Aorta (tissue), 5 donors: Measurements from ENCODE around the gene ABCB8. TPM values are rescaled to one million over a fixed set of nuclear protein-coding genes. Genes with fewer than 3 reads are reported as not detected.

Experiments
- ATAC-seq: fragments of 200-7000 bp; cut with Tn5 transposase; one replicate; pipeline ENCODE4 v1.9.1; 2022; ENCODE audit warnings: moderate library complexity; ENCODE audit not compliant: low FRiP score
- DNase-seq, 2 donors: peaks; one replicate each; pipeline ENCODE4 v3.0.0-alpha.2; 2020
- H3K27ac ChIP-seq, 2 donors: one replicate each; pipeline ENCODE4 v1.5.1; 2013; ENCODE audit warnings: low read length in 2 of 2, mild to moderate bottlenecking in 2 of 2, moderate library complexity in 2 of 2, control low read depth in 1 of 2, inconsistent platforms in 1 of 2, low read depth in 1 of 2
- H3K27me3 ChIP-seq, 2 donors: one replicate each; pipeline ENCODE4 v1.6.1; 2013; ENCODE audit warnings: control low read depth in 1 of 2, low read length in 1 of 2, mild to moderate bottlenecking in 1 of 2, moderate library complexity in 1 of 2; ENCODE audit not compliant: insufficient read depth in 2 of 2, control insufficient read depth in 1 of 2
- H3K36me3 ChIP-seq, 2 donors: one replicate each; pipeline ENCODE4 v1.6.1; 2013; ENCODE audit warnings: control low read depth in 1 of 2, low read length in 1 of 2, mild to moderate bottlenecking in 1 of 2; ENCODE audit not compliant: insufficient read depth in 2 of 2, control insufficient read depth in 1 of 2
- H3K4me1 ChIP-seq, 2 donors: one replicate each; pipeline ENCODE4 v1.6.1; 2013; ENCODE audit warnings: low read length in 2 of 2, control low read depth in 1 of 2, mild to moderate bottlenecking in 1 of 2, moderate library complexity in 1 of 2; ENCODE audit not compliant: insufficient read depth in 2 of 2, control insufficient read depth in 1 of 2
- H3K4me3 ChIP-seq, 2 donors: one replicate each; pipeline ENCODE4 v1.5.1; 2013; ENCODE audit warnings: low read length in 2 of 2, control low read depth in 1 of 2, mild to moderate bottlenecking in 1 of 2
- H3K9me3 ChIP-seq: one replicate; pipeline ENCODE4 v1.6.1; 2013; ENCODE audit warnings: mild to moderate bottlenecking, low read length; ENCODE audit not compliant: control insufficient read depth
- WGBS, 2 donors: extraction: QIAGEN DNeasy Blood & Tissue Kit; methylation state at CpG; one replicate each; pipeline ENCODE4 v1.1.7; 2013; 5-methylcytosine and 5-hydroxymethylcytosine counted together
- intact Hi-C, 2 donors: fragments of 100-400 bp; cut with DNase I; formaldehyde crosslinking; loops; one replicate each; pipeline versions ENCODE4 v1.14.2 to v1.15.0; 2022
- polyA plus RNA-seq, 2 donors: library from polyadenylated mRNA; stranded (reverse); fragments of 200-250 nt; gene quantifications; one replicate each; pipeline ENCODE4 v1.2.3, GENCODE V29; 2013
- total RNA-seq, 2 donors: library from RNA; stranded (reverse); fragmentation: NEBNext Ultra II Directional; extraction: Animal tissue kit (Norgen Biotek cat#: 25700); gene quantifications; one replicate each; pipeline ENCODE4 v1.2.1, GENCODE V29; 2021
- donor health status: healthy with polysubstance abuse.
- donor health status: Bipolar disorder and iron deficiency.
- donor health status: DM: no; HTN: no; CAD: no.
- donor health status: DM: no; HTN: no; CAD: no.
- donor health status: DM: yes; HTN: yes; CAD: no.

Gene ABCB8
- total and polyA plus RNA-seq, 4 donors, result 5.5 to 39.7 (median 24.7) TPM

GRCh38 chr7:151015967-151016366 is 12.3 kb upstream of the ABCB8 start:
- WGBS, 2 donors, result 87 to 94% methylated on average over 5 of the region's 5 CpGs
- intact Hi-C loops, result loop anchor here in 1 of 2 donors (5.0 kb wide), 1 partner anchor 119 kb away; no protein-coding TSS in a partner anchor
- Histone ChIP-seq H3K27me3 (no peaks in the 10 kb centered on the region), H3K9me3 (no peaks in the 10 kb centered on the region), H3K4me3 (no peak overlapping the region), H3K36me3 (no peaks in the 10 kb centered on the region), H3K27ac (no peak overlapping the region), H3K4me1 (no peaks in the 10 kb centered on the region)
- no peak for DNase-seq
- no peak for ATAC-seq

- DNase-seq (no peak), ATAC-seq (no peak)
- intact Hi-C loops, result loop anchor here in 1 of 2 donors (5.0 kb wide), 1 partner anchor 119 kb away; no protein-coding TSS in a partner anchor
- no peaks in the 10 kb centered on the region for H3K9me3 ChIP-seq
- 80 to 88% methylated on average over 8 of the region's 8 CpGs for WGBS, 2 donors
- H3K27me3 ChIP-seq, result no peaks in the 10 kb centered on the region
- no peak overlapping the region for H3K27ac ChIP-seq
- H3K36me3 ChIP-seq, result no peaks in the 10 kb centered on the region
- H3K4me3 ChIP-seq, result no peak overlapping the region
- no peaks in the 10 kb centered on the region for H3K4me1 ChIP-seq
Measured at GRCh38 chr7:151016505-151016904, 11.7 kb upstream of the ABCB8 start.

- ATAC-seq (no peak), DNase-seq (no peak)
- 83 to 84% methylated on average over 15 of the region's 15 CpGs for WGBS, 2 donors
- H3K27ac ChIP-seq, result no peak overlapping the region
- H3K9me3 ChIP-seq, result no peaks in the 10 kb centered on the region
- intact Hi-C loops, result loop anchor here in 1 of 2 donors (5.0 kb wide), 1 partner anchor 120 kb away; no protein-coding TSS in a partner anchor
- H3K4me3 ChIP-seq, result no peak overlapping the region
- no peaks in the 10 kb centered on the region for H3K27me3 ChIP-seq
- no peaks in the 10 kb centered on the region for H3K36me3 ChIP-seq
- no peaks in the 10 kb centered on the region for H3K4me1 ChIP-seq
Measured at GRCh38 chr7:151016942-151017341, 11.3 kb upstream of the ABCB8 start.

GRCh38 chr7:151017370-151017952 is 10.8 kb upstream of the ABCB8 start:
- H3K27me3 ChIP-seq, result no peaks in the 10 kb centered on the region
- intact Hi-C loops, result loop anchor here in 1 of 2 donors (5.0 kb wide), 1 partner anchor 120 kb away; no protein-coding TSS in a partner anchor
- H3K36me3 ChIP-seq, result no peaks in the 10 kb centered on the region
- H3K4me1 ChIP-seq, result no peaks in the 10 kb centered on the region
- no peak for DNase-seq
- no peak for ATAC-seq
- H3K27ac ChIP-seq, result no peak overlapping the region
- H3K9me3 ChIP-seq, result no peaks in the 10 kb centered on the region
- no peak overlapping the region for H3K4me3 ChIP-seq
- 42 to 46% methylated on average over 13 of the region's 13 CpGs for WGBS, 2 donors

DNA sequence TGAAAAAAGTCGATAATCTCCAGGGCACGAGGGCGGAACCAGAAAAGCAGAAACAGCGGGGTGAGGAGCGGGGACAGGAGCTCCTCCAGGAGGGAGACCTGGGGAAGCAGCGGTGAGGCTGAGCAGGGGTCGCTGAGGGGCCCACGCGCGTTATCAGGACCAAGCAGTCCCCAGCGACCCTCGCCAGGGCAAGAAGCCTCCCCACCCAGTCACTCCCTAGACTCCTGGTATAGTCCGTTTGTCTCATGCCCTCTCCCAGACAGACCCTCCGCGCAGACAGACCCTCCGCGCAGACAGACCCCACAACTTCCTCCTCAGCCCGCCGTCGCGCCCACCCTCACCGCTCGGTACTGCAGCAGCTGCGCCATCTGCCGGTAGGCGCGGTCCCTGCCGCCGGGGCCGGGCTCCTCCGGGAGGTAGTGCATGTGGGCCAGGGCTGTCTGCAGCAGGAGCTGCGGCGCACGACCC is 10.3 kb upstream of the ABCB8 start:
- no peak overlapping the region for H3K4me3 ChIP-seq
- WGBS, 2 donors, result 3 to 4% methylated on average over 32 to 34 of the region's 34 CpGs
- peak; percentile 75 to 92 for DNase-seq

GRCh38 chr7:151018421-151019129 is 9.7 kb upstream of the ABCB8 start:
- WGBS, 2 donors, result 1% methylated on average over 26 to 82 of the region's 82 CpGs
- intact Hi-C loops, result loop anchor here in 1 of 2 donors (5.0 kb wide), 1 partner anchor 121 kb away; no protein-coding TSS in a partner anchor
- DNase-seq, result no peak
- Histone ChIP-seq H3K9me3 (no peaks in the 10 kb centered on the region), H3K36me3 (no peaks in the 10 kb centered on the region), H3K27ac (no peak overlapping the region), H3K4me3 (no peak overlapping the region), H3K4me1 (no peaks in the 10 kb centered on the region), H3K27me3 (no peaks in the 10 kb centered on the region)
- no peak for ATAC-seq

More for the DNA sequence above, 10.3 kb upstream of the ABCB8 start:
- Histone ChIP-seq H3K9me3 (no peaks in the 10 kb centered on the region), H3K36me3 (no peaks in the 10 kb centered on the region), H3K4me1 (no peaks in the 10 kb centered on the region), H3K27ac (no peak overlapping the region), H3K27me3 (no peaks in the 10 kb centered on the region)
- intact Hi-C loops, result loop anchor here in 1 of 2 donors (5.0 kb wide), 1 partner anchor 121 kb away; no protein-coding TSS in a partner anchor
- ATAC-seq, result peak; percentile 69

DNA sequence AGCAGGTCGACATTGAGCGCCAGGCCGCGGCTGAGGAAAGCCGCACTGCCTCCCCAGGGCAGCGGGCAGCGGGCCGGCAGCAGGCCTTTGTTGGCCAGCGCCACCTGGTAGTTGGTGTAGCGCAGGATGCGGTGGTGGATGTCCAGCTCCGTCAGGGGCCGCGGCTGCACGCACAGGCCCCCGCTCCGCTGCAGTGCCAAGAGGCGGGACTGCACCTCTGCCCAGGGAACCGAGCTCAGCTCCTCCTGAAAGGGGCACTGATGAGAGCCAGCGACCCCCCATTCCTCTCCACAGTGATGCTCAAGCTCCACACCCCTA is 9.2 kb upstream of the ABCB8 start:
- 9 to 14% methylated on average over 19 to 20 of the region's 20 CpGs for WGBS, 2 donors
- DNase-seq, result no peak
- Histone ChIP-seq H3K9me3 (no peaks in the 10 kb centered on the region), H3K27me3 (no peaks in the 10 kb centered on the region), H3K27ac (no peak overlapping the region), H3K4me3 (no peak overlapping the region), H3K36me3 (no peaks in the 10 kb centered on the region), H3K4me1 (no peaks in the 10 kb centered on the region)
- intact Hi-C loops, result loop anchor here in 1 of 2 donors (5.0 kb wide), 1 partner anchor 122 kb away; no protein-coding TSS in a partner anchor
- no peak for ATAC-seq

GRCh38 chr7:151020231-151020630 is 8.0 kb upstream of the ABCB8 start:
- no peaks in the 10 kb centered on the region for H3K27me3 ChIP-seq
- intact Hi-C loops, result no loop called here
- no peaks in the 10 kb centered on the region for H3K36me3 ChIP-seq
- 39 to 41% methylated on average over 7 of the region's 7 CpGs for WGBS, 2 donors
- H3K4me3 ChIP-seq, result no peak overlapping the region
- ATAC-seq (no peak), DNase-seq (no peak)
- H3K27ac ChIP-seq, result no peak overlapping the region
- no peaks in the 10 kb centered on the region for H3K4me1 ChIP-seq
- no peaks in the 10 kb centered on the region for H3K9me3 ChIP-seq

DNA sequence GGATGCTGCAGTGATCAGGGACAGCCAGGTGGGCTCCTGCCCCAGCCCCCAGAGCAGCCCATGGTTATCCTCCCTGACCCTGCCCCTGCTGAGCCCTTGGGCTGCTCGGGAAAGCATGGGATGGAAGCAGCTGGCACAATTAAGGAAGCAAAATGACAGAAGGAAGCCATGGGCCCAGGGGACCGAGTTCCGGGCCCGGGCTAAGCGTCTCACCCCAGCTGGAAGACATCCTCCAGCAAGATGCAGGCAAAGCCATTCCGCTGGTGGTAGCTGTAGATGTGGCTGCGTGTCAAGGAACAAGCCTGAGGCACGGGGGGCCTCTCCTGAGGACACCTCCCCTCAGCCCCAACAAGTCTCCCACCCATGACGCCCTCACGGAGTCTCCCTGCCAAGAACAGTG is 5.0 kb upstream of the ABCB8 start:
- ATAC-seq (no peak), DNase-seq (no peak)
- Histone ChIP-seq H3K9me3 (no peaks in the 10 kb centered on the region), H3K4me1 (no peaks in the 10 kb centered on the region), H3K36me3 (no peaks in the 10 kb centered on the region), H3K27me3 (no peaks in the 10 kb centered on the region), H3K4me3 (no peak overlapping the region), H3K27ac (no peak overlapping the region)
- intact Hi-C loops, result no loop called here
- WGBS, 2 donors, result 74 to 79% methylated on average over 10 of the region's 10 CpGs
